GM19238 (cell line): ENCODE results near the gene ZC3H18.

Experiments used
- DNase-seq: peaks from one replicate; pipeline ENCODE4 v3.0.0; 2011; ENCODE audit warnings: low spot score; ENCODE audit not compliant: insufficient read length

The ZC3H18 gene

GRCh38 chr16:88532434-88533241 lies 37.6 kb upstream of the ZC3H18 start:
- no peak for DNase-seq

DNA sequence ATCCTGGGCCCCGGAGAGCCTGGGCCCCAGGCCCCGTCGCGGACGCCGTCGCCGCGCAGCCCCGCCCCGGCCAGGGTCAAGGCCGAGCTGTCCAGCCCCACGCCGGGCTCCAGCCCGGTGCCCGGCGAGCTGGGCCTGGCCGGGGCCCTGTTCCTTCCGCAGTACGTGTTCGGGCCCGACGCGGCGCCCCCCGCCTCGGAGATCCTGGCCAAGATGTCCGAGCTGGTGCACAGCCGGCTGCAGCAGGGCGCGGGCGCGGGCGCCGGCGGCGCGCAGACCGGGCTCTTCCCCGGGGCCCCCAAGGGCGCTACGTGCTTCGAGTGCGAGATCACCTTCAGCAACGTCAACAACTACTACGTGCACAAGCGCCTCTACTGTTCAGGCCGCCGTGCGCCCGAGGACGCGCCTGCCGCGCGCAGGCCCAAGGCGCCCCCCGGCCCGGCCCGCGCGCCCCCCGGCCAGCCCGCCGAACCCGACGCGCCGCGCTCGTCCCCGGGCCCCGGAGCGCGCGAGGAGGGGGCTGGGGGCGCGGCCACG lies 36.8 kb upstream of the ZC3H18 start:
- no peak for DNase-seq

GRCh38 chr16:88533932-88534637 lies 36.1 kb upstream of the ZC3H18 start:
- DNase-seq = peak; percentile 97

GRCh38 chr16:88534638-88535190 lies 35.5 kb upstream of the ZC3H18 start:
- DNase-seq = peak; percentile 51

DNA sequence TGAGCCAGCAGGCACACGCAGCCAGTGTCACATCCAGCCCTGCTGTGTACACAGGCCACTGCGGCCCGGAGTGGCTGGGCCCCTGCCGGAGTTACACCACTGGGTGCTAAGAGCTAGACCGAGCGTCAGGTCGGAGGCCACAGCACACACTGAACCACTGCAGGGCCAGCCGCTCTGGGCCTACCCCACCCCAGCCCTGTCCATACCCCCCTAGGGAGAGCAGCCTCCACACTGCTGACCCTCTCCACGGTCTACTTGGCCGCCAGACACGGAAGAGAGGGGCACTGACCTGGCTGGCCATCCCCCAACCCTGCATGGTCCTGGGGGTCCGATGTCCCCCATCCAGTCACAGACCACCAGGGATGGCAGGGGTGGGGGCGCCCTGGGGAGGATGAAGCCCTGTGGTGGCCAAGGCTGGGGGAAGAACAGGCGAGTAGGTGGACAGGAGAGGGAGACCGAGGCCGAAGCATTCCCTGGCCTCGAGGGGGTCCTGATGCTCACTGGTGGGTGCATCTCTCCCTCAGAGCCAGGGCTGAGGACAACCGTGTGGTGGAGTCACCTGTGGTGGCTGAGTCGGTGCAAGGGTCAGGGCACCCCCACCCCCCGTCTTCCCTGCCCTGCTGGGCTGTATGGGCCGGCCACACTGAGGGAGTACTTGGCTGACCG lies 34.9 kb upstream of the ZC3H18 start:
- DNase-seq = no peak

DNA sequence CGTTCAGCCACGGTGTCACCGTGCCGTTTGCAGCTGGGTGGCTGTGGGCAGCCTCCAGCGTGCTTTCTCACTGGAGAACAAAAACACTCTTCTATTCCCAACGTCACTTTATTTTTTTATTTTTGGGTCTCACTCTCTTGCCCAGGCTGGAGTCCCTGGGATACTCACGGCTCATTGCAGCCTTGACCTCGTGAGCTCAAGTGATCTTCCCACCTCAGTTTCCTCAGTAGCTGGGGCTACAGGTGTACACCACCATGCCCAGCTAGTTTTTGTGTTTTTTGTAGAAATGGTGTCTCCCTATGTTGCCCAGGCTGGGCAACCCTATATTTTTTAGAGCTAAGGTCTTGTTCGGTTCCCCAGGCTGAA lies 34.4 kb upstream of the ZC3H18 start:
- DNase-seq = no peak

DNA sequence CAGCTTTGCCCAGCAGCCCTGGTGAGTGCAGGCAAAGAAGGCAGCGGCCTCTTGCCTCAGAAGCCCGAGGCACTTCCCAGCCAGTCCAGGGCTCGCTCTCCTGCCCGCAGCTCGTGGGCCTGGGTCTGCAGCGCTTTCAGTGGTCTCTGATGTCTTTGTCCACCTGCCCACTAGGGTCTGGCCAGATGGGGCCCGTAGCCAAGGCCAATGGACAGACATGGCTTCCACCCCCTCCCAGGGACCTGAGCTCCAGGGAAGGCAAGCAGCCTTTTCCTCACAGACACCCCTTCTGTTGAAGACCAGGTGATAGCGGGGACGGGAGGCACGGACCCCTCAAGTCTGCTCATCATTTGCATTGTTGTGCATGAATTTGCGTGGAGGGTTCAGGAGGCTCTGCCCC lies 33.7 kb upstream of the ZC3H18 start:
- no peak for DNase-seq

DNA sequence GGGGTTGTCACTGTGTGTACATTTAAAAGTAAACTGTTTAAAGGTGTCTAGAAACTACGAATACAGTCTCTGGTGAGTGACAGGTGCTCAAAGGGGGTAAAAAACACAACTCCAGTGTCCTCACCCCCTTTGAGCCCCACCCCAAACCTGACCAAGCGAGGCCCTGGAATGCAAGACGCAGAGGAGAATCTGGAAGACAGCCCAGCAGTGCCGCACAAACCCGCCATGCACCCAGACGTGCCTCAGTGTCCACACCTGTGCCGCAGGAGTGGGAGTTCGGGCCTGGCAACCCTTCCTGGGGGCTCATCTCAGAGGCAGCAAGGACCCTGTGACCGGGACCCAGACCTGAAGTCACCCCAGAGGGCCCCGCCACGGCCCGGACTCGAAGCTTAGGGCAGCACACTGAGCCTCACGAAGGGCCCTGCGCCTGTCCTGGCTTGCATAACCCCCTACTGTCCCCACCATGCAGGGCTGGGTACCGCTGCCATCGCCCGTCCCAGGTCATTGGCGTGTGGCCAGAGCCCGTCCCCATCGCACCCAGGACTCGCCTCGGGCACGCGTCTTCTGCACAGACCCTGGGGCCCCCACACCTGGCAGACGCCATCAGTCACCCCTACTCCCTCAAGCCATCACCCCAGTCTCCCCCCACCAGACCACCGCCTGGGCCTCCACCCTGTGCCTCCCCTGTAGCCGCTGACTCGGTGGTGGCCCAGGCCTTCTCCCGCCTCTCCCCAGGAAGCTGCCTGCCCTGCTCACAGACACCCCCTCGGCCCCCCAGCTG lies 33.0 kb upstream of the ZC3H18 start:
- DNase-seq = no peak

DNA sequence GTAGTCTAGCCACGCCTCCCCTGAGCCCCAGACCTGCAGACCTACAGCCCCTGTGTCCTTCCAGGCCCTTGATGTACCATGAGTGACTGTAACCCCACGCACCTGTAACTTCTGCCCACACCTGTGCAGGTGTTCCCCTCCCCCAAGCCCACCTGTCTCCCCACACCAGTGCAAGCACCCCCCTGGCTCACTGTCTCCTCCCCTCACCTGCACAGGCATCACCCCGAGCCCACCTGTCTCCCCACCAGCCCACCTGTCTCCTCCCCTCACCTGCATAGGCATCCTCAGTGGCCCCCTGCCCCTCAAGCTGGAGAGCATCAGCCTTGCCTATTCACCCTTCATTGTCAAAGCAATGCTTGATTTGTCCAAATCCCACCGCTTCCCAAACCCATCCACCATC lies 32.3 kb upstream of the ZC3H18 start:
- DNase-seq = no peak

- no peak for DNase-seq
These were observed 31.7 kb upstream of the ZC3H18 start for GRCh38 chr16:88538366-88539060.

DNA sequence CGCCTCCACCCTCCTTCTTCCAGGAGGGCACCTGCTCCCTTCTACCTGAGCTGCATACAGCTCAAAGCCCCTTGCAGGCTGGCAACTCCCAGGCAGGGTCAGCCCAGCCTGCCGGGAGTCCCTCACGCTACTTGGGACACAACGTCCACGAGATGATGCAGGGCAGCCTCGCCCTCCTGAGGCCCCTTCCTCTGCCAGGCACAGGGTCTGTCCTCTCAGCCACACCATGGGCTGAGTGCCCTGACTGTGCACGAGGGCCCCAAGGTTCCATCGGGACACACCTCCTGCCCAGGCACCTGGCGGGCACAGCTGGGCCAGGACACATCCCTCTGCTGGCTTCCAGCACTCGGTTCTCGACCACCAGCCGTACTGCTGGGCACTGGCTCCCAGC lies 30.9 kb upstream of the ZC3H18 start:
- no peak for DNase-seq

DNA sequence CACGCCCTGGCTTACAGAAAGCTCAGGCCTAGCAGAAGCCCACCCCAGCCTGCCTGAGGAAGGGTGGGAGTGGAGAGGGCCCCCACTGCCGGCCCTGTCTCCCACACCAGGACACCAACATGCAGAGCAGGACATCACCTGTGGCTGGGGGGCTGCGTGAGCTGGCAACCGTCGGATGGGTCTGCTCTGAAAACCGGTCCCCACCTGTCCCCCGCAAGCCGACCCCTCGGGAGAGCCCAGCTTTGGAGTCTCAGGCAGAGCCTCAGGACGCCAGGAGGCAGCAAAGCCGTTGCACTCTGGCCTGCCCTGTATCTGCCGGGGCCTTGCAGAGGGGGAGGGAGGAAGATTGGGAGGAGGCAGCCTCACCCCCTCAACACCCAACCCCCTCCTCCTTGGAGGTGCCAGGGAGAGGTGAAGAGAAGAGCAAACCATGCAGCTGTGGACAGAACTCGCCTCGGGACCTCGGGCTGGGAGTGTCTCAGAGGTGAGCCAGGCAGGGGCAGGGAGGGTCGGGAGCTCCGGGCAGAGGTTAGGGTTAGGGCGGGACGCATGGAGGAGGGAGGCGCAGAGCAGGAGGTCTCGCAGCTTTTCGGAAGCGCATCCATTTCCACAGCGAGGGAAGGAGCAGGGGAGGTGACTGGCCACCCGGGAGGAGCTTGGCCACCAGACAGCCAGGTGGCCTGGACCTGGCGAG lies 30.4 kb upstream of the ZC3H18 start:
- DNase-seq = no peak

- DNase-seq = no peak
These were observed 29.7 kb upstream of the ZC3H18 start for GRCh38 chr16:88540346-88540977.

DNA sequence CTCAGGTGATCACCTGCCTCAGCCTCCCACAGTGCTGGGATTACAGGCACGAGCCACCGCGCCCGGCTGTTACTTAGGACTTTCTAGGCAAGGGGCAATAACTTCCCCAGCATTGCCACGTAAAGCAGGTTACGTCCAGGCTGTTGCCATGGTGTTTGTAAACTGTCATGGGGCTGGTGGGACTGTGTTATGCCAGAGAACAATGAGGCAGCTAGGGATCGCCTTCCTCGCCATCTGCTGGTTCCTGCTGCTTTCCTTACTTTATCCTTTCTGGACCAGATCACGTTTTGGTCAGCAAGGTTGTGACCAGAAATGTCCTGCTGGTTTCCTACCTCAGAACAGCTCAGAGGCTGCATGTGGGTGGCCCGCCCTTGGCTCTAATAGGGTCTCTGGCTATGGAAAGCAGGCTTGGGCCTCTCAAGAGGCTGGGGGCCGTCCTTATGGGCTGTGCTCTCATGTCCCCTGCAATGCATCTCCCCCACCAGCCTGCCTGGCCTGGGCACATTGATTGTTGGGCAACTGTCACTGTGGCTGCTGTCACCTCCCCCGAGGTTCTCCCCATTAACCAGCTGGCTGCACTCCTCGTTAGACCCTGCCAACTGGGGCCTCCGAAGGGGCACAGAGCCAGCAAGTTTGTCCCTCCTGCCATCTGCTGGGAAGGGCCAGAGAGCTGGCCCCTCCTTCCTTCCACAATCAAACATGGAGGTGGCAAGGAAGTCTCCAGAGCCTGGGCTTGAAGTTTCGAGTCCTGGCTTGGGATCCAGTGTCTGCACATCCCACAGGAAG lies 28.2 kb upstream of the ZC3H18 start:
- no peak for DNase-seq

DNA sequence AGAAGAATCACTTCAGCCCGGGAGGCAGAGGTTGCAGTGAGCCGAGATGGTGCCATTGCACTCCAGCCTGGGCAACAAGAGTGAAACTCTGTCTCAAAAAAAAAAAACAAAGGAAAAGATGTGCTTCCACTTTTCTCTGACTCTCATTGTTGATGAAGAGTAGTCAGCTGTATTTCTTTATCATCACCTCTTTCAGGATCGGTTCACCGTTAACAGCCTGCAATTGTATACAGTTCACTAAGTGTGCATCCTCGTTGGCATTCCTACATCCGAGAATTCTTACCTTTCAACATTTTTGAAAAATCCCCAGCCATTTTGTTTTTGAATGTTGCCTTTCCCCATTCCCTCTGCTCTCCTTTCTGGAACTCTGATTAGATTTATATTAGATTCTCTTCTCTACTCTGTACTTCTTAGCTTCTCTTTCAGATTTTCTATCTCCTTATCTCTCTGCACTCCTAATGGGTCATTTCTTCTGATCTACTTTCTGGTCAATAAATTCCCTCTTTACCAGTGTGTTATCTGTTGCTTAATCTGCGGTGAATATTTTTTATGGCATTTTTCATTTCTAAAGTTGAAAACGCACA lies 26.9 kb upstream of the ZC3H18 start:
- no peak for DNase-seq

- no peak for DNase-seq
These were observed 24.4 kb upstream of the ZC3H18 start for GRCh38 chr16:88545781-88546180.

DNA sequence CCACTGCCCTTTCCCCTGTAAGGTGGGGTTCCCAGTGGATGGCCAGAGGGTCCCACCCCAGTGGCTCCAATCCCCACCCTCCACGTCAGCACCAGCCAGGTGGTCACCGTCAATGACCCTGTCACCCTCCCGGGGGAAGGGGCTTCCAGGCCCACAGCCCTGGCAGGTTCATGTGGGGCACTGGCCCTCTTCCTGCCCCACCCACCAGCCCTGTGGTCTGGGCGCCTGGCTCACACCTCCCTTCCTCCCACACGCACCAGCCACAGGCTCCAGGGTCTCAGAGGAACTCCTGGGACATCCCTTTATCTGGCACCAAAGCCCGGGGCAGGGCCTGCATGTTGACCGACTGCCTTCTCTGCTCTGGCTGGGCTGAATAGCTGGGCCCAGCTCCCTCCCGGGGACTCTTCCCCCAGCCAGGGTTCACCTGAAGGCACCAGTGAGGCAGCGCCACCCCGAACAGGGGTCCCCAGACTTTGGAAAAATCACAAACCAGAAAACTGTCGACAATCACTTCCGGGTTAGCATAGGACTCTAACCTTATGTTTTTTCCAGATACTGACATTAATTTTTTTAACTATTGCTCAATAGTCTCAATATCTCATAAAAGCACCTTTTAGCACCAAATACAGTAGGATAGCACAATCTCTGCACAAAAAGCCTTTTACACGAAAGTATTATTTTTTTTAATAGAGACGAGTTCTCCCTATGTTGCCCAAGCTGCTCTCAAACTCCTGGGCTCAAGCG lies 21.9 kb upstream of the ZC3H18 start:
- DNase-seq = no peak

- no peak for DNase-seq
These were observed 21.2 kb upstream of the ZC3H18 start for GRCh38 chr16:88548985-88549384.
